Measurements from ENCODE around the gene GATA2.

GRCh38 chr3:128458746-128459460, 34.1 kb downstream of the GATA2 start:
- TF ChIP-seq CTCF (IDR thresholded peaks at IDR 0.05 in 2 of 3, conservative IDR thresholded peaks at IDR 0.05 in 1 of 3; ENCODE audit: borderline replicate concordance in 1 of 3, insufficient read depth in 1 of 3, low read depth in 2 of 3, low read length in 2 of 3) (no peak), POLR2AphosphoS5 (IDR thresholded peaks at IDR 0.05; ENCODE audit: low read depth, low read length) (no peak), REST (IDR thresholded peaks at IDR 0.05; ENCODE audit: low read depth) (no peak), EZH2 (IDR thresholded peaks at IDR 0.05) (no peak), YY1 (IDR thresholded peaks at IDR 0.05; ENCODE audit: extremely low read depth, insufficient replicate concordance, low read depth, low read length) (no peak), POLR2A (IDR thresholded peaks at IDR 0.05; ENCODE audit: borderline replicate concordance, extremely low read depth, insufficient read depth, insufficient read length) (no peak), RAD21 (IDR thresholded peaks at IDR 0.05; ENCODE audit: low read depth) (no peak), MAX (IDR thresholded peaks at IDR 0.05) (no peak), CEBPB (IDR thresholded peaks at IDR 0.05; ENCODE audit: low read depth) (no peak), JUND (IDR thresholded peaks at IDR 0.05) (no peak), ZBTB33 (IDR thresholded peaks at IDR 0.05; ENCODE audit: extremely low read depth, insufficient replicate concordance, low read length) (no peak), EGR1 (IDR thresholded peaks at IDR 0.05; ENCODE audit: low read depth) (no peak)
